Breast epithelium (tissue), 4 donors: Measurements from ENCODE around the gene FNIP1. TPM values are rescaled to one million over a fixed set of nuclear protein-coding genes. Genes with fewer than 3 reads are reported as not detected.

Experiments used
- DNase-seq, 2 donors: peaks; one replicate each; pipeline ENCODE4 v3.0.0-alpha.2; 2019; ENCODE audit warnings: low spot score in 2 of 2
- H3K27ac ChIP-seq, 2 donors: fragments of 200-600 bp; sonication (generic) in 1 of 2; one replicate each; pipeline ENCODE4 v1.5.1; 2016 to 2019; ENCODE audit warnings: mild to moderate bottlenecking in 1 of 2
- H3K27me3 ChIP-seq, 2 donors: fragments of 200-600 bp; sonication (generic) in 1 of 2; one replicate each; pipeline versions ENCODE4 v1.5.1 to v1.6.0; 2017 to 2019; ENCODE audit warnings: control low read depth in 1 of 2, mild to moderate bottlenecking in 1 of 2
- H3K36me3 ChIP-seq: fragments of 200-600 bp; one replicate; pipeline ENCODE4 v1.5.1; 2019
- H3K4me1 ChIP-seq, 2 donors: fragments of 200-600 bp; sonication (generic); one replicate each; pipeline ENCODE4 v1.5.1; 2016 to 2019; ENCODE audit warnings: control low read depth in 1 of 2
- H3K4me3 ChIP-seq, 3 donors: fragments of 200-600 bp; sonication (generic); 1 replicate in 2 of 3; 2 replicates in 1 of 3; pipeline ENCODE4 v1.5.1; 2016 to 2019; ENCODE audit warnings: mild to moderate bottlenecking in 3 of 3, moderate library complexity in 2 of 3
- H3K9me3 ChIP-seq, 2 donors: fragments of 200-600 bp; sonication (generic) in 1 of 2; one replicate each; pipeline ENCODE4 v1.5.1; 2016 to 2019; ENCODE audit warnings: control low read depth in 1 of 2
- POLR2A ChIP-seq: fragments of 450-650 bp; IDR thresholded peaks from one replicate; pipeline ENCODE4 v1.6.1; 2016; ENCODE audit warnings: antibody characterized with exemption, mild to moderate bottlenecking, moderate library complexity
- POLR2AphosphoS5 ChIP-seq, 3 donors: sonication (generic); formaldehyde crosslinking; IDR thresholded peaks; one replicate each; pipeline ENCODE4 v1.6.1; 2017; ENCODE audit warnings: antibody characterized with exemption in 3 of 3
- intact Hi-C: fragments of 100-400 bp; cut with DNase I; formaldehyde crosslinking; loops from one replicate; pipeline ENCODE4 v1.15.1; 2023; ENCODE audit warnings: low total_unique reads
- total RNA-seq, 3 donors: library from RNA; depleted of rRNA; stranded (reverse); fragments of >200 nt; gene quantifications; one replicate each; pipeline ENCODE4 v1.1.0, GENCODE V29; 2016
- TF ChIP-seq, protein P1 (sequence below), 3 donors: fragments of 450-650 bp; IDR thresholded peaks; one replicate each; pipeline ENCODE4 v1.5.1; 2016 to 2017; ENCODE audit warnings: antibody characterized with exemption in 3 of 3, mild to moderate bottlenecking in 3 of 3, moderate library complexity in 3 of 3

FNIP1 gene
- total RNA-seq, 3 donors from 2014 or later: 60.3 to 96.3 (median 70.9) TPM

DNA sequence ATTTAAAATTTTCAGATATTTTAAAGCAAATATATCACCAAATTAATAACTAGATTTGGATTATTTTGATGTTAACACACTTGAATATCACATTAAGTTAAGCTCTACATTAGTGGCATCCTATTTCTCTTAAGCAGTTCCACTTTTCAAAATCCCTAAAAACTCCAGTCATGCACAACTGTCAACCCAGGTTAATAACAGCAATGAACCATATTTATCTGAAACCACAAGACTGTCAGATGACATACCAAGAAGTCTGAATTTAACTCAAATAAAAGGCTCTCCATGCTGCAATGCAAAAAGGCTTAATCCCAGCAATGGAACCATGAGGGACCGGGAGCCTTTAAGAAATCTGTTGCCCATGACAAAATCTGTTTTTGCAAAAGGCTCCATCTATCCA, 27.5 kb downstream of the FNIP1 start:
- no peak for DNase-seq
- H3K27ac ChIP-seq: no peak overlapping the region
- TF ChIP-seq, protein P1, sequence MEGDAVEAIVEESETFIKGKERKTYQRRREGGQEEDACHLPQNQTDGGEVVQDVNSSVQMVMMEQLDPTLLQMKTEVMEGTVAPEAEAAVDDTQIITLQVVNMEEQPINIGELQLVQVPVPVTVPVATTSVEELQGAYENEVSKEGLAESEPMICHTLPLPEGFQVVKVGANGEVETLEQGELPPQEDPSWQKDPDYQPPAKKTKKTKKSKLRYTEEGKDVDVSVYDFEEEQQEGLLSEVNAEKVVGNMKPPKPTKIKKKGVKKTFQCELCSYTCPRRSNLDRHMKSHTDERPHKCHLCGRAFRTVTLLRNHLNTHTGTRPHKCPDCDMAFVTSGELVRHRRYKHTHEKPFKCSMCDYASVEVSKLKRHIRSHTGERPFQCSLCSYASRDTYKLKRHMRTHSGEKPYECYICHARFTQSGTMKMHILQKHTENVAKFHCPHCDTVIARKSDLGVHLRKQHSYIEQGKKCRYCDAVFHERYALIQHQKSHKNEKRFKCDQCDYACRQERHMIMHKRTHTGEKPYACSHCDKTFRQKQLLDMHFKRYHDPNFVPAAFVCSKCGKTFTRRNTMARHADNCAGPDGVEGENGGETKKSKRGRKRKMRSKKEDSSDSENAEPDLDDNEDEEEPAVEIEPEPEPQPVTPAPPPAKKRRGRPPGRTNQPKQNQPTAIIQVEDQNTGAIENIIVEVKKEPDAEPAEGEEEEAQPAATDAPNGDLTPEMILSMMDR (IDR thresholded peaks at IDR 0.05): no peak
- TF ChIP-seq POLR2AphosphoS5 (IDR thresholded peaks at IDR 0.05): no peak
- no peak for TF ChIP-seq POLR2A
- H3K9me3 ChIP-seq: no peaks in the 10 kb centered on the region
- H3K4me1 ChIP-seq: no peaks in the 10 kb centered on the region
- no peaks in the 10 kb centered on the region for H3K27me3 ChIP-seq
- H3K36me3 ChIP-seq: no peaks in the 10 kb centered on the region
- intact Hi-C loops: no loop called here
- no peak overlapping the region for H3K4me3 ChIP-seq

DNA sequence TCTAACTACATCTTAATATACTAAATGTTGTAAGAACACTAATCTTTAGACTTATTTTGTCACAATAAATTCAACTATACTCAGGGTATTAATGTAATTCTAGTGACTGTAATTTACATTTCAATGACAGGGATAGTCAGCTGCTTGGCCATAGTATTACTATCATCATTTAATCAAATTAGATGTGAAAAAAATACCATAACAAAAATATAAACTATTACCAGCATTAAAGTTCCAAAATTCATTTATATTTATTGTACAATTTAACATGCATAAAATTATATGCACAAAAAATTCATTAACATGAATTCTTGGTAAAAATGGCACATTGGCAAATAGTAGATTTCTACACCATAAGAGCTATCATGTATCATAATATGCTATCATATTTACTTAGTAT, 28.9 kb downstream of the FNIP1 start:
- Histone ChIP-seq H3K27me3 (no peaks in the 10 kb centered on the region), H3K9me3 (peaks cover 0 to 6% of the 10 kb centered on the region in 2 donors), H3K27ac (no peak overlapping the region), H3K36me3 (no peaks in the 10 kb centered on the region), H3K4me1 (no peaks in the 10 kb centered on the region), H3K4me3 (no peak overlapping the region)
- TF ChIP-seq, protein P1 (IDR thresholded peaks at IDR 0.05): no peak
- TF ChIP-seq POLR2A (no peak), POLR2AphosphoS5 (IDR thresholded peaks at IDR 0.05) (no peak)
- intact Hi-C loops: no loop called here
- no peak for DNase-seq

DNA sequence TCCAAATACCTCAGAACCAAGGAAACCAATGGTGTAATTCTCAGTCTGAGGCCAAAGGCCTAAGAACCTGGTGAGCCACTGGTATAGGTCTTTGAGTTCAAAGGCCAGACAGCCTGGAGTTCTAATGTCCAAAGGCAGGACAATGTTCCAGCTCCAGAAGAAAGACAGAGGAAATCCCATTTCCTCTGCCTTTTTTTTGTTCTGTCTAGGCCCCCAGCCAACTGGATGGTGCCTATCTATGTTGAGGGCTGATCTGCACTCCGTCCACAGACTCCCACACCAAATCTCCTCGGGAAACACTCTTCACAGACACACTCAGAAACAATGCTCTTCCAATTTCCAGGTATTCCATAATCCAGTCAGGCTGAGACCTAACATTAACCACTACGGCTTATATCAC, 30.1 kb downstream of the FNIP1 start:
- H3K27me3 ChIP-seq: no peaks in the 10 kb centered on the region
- no peaks in the 10 kb centered on the region for H3K4me1 ChIP-seq
- peaks cover 0 to 6% of the 10 kb centered on the region in 2 donors for H3K9me3 ChIP-seq
- intact Hi-C loops: no loop called here
- H3K27ac ChIP-seq: no peak overlapping the region
- no peak overlapping the region for H3K4me3 ChIP-seq
- H3K36me3 ChIP-seq: no peaks in the 10 kb centered on the region
- TF ChIP-seq POLR2A (no peak), POLR2AphosphoS5 (IDR thresholded peaks at IDR 0.05) (no peak)
- TF ChIP-seq, protein P1 (IDR thresholded peaks at IDR 0.05): no peak
- no peak for DNase-seq

DNA sequence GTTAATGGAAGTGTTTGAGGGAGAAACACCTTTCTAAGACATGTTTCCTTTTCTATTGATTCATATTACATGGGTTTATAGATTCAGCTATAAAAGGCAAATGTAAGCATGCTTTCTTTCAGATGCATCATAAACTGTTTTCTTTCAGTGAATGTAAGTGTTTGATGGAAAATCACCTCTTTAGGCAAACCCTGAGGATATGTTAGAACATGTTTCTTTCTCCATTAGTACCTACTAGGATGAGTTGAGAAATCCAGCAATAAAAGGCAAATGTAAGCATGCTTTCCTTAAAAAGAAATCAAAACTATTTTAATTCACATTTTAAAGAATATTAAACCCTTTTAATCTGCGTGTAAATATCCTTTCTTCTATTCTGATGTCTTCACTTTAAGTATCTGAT, 31.6 kb downstream of the FNIP1 start:
- H3K27me3 ChIP-seq: no peaks in the 10 kb centered on the region
- intact Hi-C loops: no loop called here
- H3K36me3 ChIP-seq: no peaks in the 10 kb centered on the region
- H3K4me3 ChIP-seq: no peak overlapping the region
- TF ChIP-seq POLR2AphosphoS5 (IDR thresholded peaks at IDR 0.05) (no peak), POLR2A (no peak)
- TF ChIP-seq, protein P1 (IDR thresholded peaks at IDR 0.05): no peak
- H3K4me1 ChIP-seq: no peaks in the 10 kb centered on the region
- H3K27ac ChIP-seq: no peak overlapping the region
- no peak for DNase-seq
- peaks cover 0 to 6% of the 10 kb centered on the region in 2 donors for H3K9me3 ChIP-seq

DNA sequence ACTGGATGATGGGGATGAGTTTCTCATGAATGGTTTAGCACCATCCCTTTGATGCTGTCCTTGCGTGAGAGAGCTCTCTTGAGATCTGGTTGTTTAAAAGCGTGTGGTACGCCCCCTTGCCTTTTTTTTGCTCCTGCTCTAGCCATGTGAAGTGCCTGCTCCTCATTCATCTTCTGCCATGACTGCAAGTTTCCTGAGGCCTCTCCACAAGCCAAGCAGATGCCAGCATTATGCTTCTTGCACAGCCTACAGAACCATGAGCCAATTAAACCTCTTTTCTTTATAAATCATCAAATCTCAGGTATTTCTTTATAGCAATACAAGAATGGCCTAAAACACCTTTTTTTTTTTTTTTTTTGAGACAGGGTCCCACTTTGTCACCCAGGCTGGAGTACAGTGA, 32.8 kb downstream of the FNIP1 start:
- no peak overlapping the region for H3K27ac ChIP-seq
- intact Hi-C loops: no loop called here
- TF ChIP-seq POLR2AphosphoS5 (IDR thresholded peaks at IDR 0.05) (no peak), POLR2A (no peak)
- TF ChIP-seq, protein P1 (IDR thresholded peaks at IDR 0.05): no peak

More for the DNA sequence above, 32.8 kb downstream of the FNIP1 start:
- Histone ChIP-seq H3K36me3 (no peaks in the 10 kb centered on the region), H3K4me1 (no peaks in the 10 kb centered on the region), H3K9me3 (peaks cover 0 to 6% of the 10 kb centered on the region in 2 donors), H3K4me3 (no peak overlapping the region), H3K27me3 (no peaks in the 10 kb centered on the region)
- no peak for DNase-seq
